Smooth muscle cell (in vitro differentiated cells): ENCODE data around the gene STPG4. TPM values are rescaled to one million over a fixed set of nuclear protein-coding genes. Genes with fewer than 3 reads are reported as not detected.
"Not testable (repeated sequence)": the region's sequence is repeated elsewhere in the genome, so short reads cannot be mapped to it uniquely, and the experiment has no call there.

Experiments
- DNase-seq: peaks from one replicate; lab custom pipeline; 2025; ENCODE audit not compliant: unreplicated experiment; lab: John Stamatoyannopoulos, UW
- H2AFZ ChIP-seq: fragments of 200-600 bp; sonication (generic); 2 replicates; pipeline ENCODE4 v1.6.0; 2016; ENCODE audit warnings: antibody characterized with exemption, low read depth, mild to moderate bottlenecking
- H3F3A ChIP-seq: fragments of 200-600 bp; sonication (generic); 2 replicates; pipeline ENCODE4 v1.6.0; 2017; ENCODE audit warnings: antibody characterized with exemption, low read depth
- H3K27ac ChIP-seq: fragments of 200-600 bp; sonication (generic); 2 replicates; pipeline ENCODE4 v1.5.1; 2016; ENCODE audit warnings: low read depth, mild to moderate bottlenecking
- H3K27me3 ChIP-seq: fragments of 200-600 bp; sonication (generic); 2 replicates; pipeline ENCODE4 v1.6.1; 2016; ENCODE audit warnings: low read depth, mild to moderate bottlenecking
- H3K36me3 ChIP-seq: fragments of 200-600 bp; sonication (generic); 2 replicates; pipeline ENCODE4 v1.5.1; 2016; ENCODE audit warnings: low read depth
- H3K4me1 ChIP-seq: fragments of 200-600 bp; sonication (generic); 2 replicates; pipeline ENCODE4 v1.5.1; 2016; ENCODE audit warnings: low read depth
- H3K4me2 ChIP-seq: fragments of 200-600 bp; sonication (generic); 2 replicates; pipeline ENCODE4 v1.6.0; 2016; ENCODE audit warnings: mild to moderate bottlenecking
- H3K4me3 ChIP-seq: fragments of 200-600 bp; sonication (generic); 2 replicates; pipeline ENCODE4 v1.5.1; 2016; ENCODE audit warnings: mild to moderate bottlenecking
- H3K79me2 ChIP-seq: fragments of 200-600 bp; sonication (generic); 2 replicates; pipeline ENCODE4 v1.6.0; 2016; ENCODE audit warnings: low read depth, mild to moderate bottlenecking
- H3K9ac ChIP-seq: fragments of 200-600 bp; sonication (generic); 2 replicates; pipeline ENCODE4 v1.6.0; 2016; ENCODE audit warnings: low read depth
- H3K9me3 ChIP-seq: fragments of 200-600 bp; sonication (generic); replicated peaks from 2 replicates; pipeline ENCODE4 v1.5.1; 2016; ENCODE audit warnings: low read depth
- H4K20me1 ChIP-seq: fragments of 200-600 bp; sonication (generic); 2 replicates; pipeline ENCODE4 v1.6.0; 2016; ENCODE audit warnings: low read depth
- CTCF ChIP-seq: fragments of 200-600 bp; sonication (generic); IDR thresholded peaks from 2 replicates; pipeline ENCODE4 v1.5.1; 2017; ENCODE audit warnings: borderline replicate concordance, mild to moderate bottlenecking, antibody characterized with exemption; ENCODE audit not compliant: insufficient read depth, poor library complexity, severe bottlenecking
- WGBS: methylation state at CpG from one replicate; pipeline ENCODE4 v1.1.7; 2016; ENCODE audit warnings: low lambda C conversion rate; 5-methylcytosine and 5-hydroxymethylcytosine counted together
- polyA plus RNA-seq: library from polyadenylated mRNA; unstranded; fragments of >200 nt; fragmentation: Nextera tagmentation; extraction: Ambion mirVana; gene quantifications from 2 replicates; pipeline ENCODE4 v1.2.1, GENCODE V29; 2016
- total RNA-seq: library from RNA; depleted of rRNA; stranded (reverse); fragments of >200 nt; gene quantifications from 2 replicates; pipeline ENCODE4 v1.2.3, GENCODE V29; 2014

Gene STPG4
- total and polyA plus RNA-seq, 2 experiments from 2014 or later: 0.54 TPM; not detected in 1

DNA sequence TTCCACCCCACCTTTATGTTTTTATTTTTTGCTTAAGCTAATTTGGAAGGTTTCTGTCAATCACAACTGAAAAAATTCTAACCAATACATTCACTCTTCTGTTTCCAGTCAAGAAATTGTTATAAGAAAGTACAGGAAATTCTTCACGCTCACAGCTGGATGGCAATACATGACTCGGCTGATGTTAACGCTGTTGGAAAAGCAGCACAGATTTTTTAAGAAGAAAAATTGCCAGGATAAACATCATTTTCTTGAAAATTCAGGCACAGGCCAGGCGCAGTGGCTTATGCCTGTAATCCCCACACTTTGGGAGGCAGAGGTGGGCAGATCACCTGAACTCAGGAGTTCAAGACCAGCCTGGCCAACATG lies 46.1 kb downstream of the STPG4 start:
- no peak for DNase-seq
- no peaks in the 10 kb centered on the region for H3K9me3 ChIP-seq
- TF ChIP-seq CTCF: no peak

DNA sequence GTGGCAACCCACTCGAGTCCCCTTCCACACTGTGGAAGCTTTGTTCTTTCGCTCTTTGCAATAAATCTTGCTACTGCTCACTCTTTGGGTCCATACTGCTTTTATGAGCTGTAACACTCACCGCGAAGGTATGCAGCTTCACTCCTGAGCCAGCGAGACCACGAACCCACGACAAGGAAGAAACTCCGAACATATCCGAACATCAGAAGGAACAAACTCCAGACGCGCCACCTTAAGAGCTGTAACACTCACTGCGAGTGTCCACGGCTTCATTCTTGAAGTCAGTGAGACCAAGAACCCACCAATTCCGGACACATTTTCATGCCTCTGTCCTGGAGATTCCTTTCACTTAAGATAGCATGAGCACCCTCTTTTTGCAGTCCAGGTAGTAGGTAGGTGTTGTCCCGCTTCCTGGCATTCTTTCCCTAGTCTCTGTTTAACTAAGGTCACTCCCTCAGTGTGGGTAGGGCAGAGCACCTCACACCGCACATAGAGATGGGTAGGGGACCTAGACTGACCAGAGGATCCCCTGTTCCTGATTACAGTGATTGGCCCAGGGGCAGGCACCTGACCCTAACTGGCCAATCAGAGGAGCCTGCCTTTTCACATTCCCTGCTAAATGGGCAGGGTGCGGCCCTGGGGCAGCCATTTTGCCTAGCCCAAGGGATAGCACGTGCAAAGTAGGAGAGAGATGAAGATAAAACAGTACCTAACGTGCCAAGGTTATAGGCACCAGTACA lies 46.7 kb downstream of the STPG4 start:
- not testable (repeated sequence) for H3K27me3 ChIP-seq, H3K4me3 ChIP-seq, DNase-seq, H3K9ac ChIP-seq, H3F3A ChIP-seq, H3K36me3 ChIP-seq, H3K4me1 ChIP-seq, H3K79me2 ChIP-seq, H4K20me1 ChIP-seq, H3K9me3 ChIP-seq
- Histone ChIP-seq H3K4me2 (peak overlapping the region; percentile 67), H2AFZ (peak overlapping the region; percentile 36), H3K27ac (peak overlapping the region; percentile 42)
- 56% methylated on average over 18 of the region's 19 CpGs for WGBS

More for the DNA sequence above, 46.1 kb downstream of the STPG4 start:
- Histone ChIP-seq H3K9ac (no peak overlapping the region), H3K36me3 (no peaks in the 10 kb centered on the region), H3K27me3 (no peaks in the 10 kb centered on the region), H3K4me3 (no peak overlapping the region), H3K4me2 (no peak overlapping the region), H3K4me1 (no peaks in the 10 kb centered on the region), H3K27ac (no peak overlapping the region), H2AFZ (no peak overlapping the region), H3F3A (no peaks in the 10 kb centered on the region), H3K79me2 (no peaks in the 10 kb centered on the region), H4K20me1 (no peaks in the 10 kb centered on the region)
- 90% methylated on average over 4 of the region's 4 CpGs for WGBS

- H3K79me2 ChIP-seq, H3K4me3 ChIP-seq, H3K27ac ChIP-seq, H3K4me1 ChIP-seq, H3F3A ChIP-seq, H3K4me2 ChIP-seq, H3K9me3 ChIP-seq, H3K27me3 ChIP-seq, H4K20me1 ChIP-seq, H2AFZ ChIP-seq, H3K36me3 ChIP-seq, DNase-seq, H3K9ac ChIP-seq: not testable (repeated sequence)
- WGBS: 95% methylated on average over 15 of the region's 21 CpGs
Measured at GRCh38 chr2:47107201-47107600, 47.9 kb downstream of the STPG4 start.

GRCh38 chr2:47106231-47106630 lies 48.9 kb downstream of the STPG4 start:
- not testable (repeated sequence) for H2AFZ ChIP-seq, H3F3A ChIP-seq, H4K20me1 ChIP-seq, H3K9me3 ChIP-seq, H3K36me3 ChIP-seq, H3K4me2 ChIP-seq, H3K27me3 ChIP-seq, H3K27ac ChIP-seq, H3K79me2 ChIP-seq, H3K4me1 ChIP-seq, H3K9ac ChIP-seq, H3K4me3 ChIP-seq, DNase-seq
- 69% methylated on average over 4 of the region's 4 CpGs for WGBS

DNA sequence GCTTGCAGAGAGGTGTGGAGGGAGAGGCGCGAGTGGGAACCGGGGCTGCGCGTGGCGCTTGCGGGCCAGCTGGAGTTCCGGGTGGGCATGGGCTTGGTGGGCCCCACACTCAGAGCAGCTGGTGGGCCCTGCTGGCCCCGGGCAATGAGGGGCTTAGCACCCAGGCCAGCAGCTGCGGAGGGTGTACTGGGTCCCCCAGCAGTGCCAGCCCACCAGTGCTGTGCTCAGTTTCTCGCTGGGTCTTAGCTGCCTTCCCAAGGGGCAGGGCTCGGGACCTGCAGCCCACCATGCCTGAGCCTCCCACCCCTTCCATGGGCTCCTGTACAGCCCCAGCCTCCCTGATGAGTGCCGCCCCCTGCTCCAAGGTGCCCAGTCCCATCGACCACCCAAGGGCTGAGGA lies 55.4 kb downstream of the STPG4 start:
- H3F3A ChIP-seq, H3K27ac ChIP-seq, H4K20me1 ChIP-seq, H3K27me3 ChIP-seq, H3K9ac ChIP-seq, H3K4me2 ChIP-seq, DNase-seq, H3K4me1 ChIP-seq, H3K9me3 ChIP-seq, H2AFZ ChIP-seq, H3K36me3 ChIP-seq, H3K4me3 ChIP-seq, H3K79me2 ChIP-seq: not testable (repeated sequence)
- WGBS: 96% methylated on average over 10 of the region's 14 CpGs
